Esophagus muscularis mucosa (tissue), 4 donors: ENCODE results near the gene PRXL2B. TPM values are rescaled to one million over a fixed set of nuclear protein-coding genes. Genes with fewer than 3 reads are reported as not detected.
A peak's percentile ranks its signal among the peaks of the same experiment; 100 is the strongest.

Source experiments
- DNase-seq: peaks from one replicate; pipeline ENCODE4 v3.0.0-alpha.2; 2017; ENCODE audit errors: extremely low spot score
- H3K27ac ChIP-seq, 4 donors: fragments of 200-600 bp; sonication (generic); replicated peaks in 1 of 4; 1 replicate in 3 of 4; 2 replicates in 1 of 4; pipeline ENCODE4 v1.5.1; 2016 to 2019; ENCODE audit warnings: mild to moderate bottlenecking in 1 of 4
- H3K27me3 ChIP-seq, 4 donors: fragments of 200-600 bp; sonication (generic); one replicate each; pipeline versions ENCODE4 v1.5.1 to v1.6.0; 2016 to 2019
- H3K36me3 ChIP-seq, 4 donors: fragments of 200-600 bp; sonication (generic); one replicate each; pipeline ENCODE4 v1.5.1; 2016 to 2019
- H3K4me1 ChIP-seq, 4 donors: fragments of 200-600 bp; sonication (generic); one replicate each; pipeline ENCODE4 v1.5.1; 2016 to 2019
- H3K4me3 ChIP-seq, 4 donors: fragments of 200-600 bp; sonication (generic); 1 replicate in 2 of 4; 2 replicates in 2 of 4; pipeline ENCODE4 v1.5.1; 2016 to 2019; ENCODE audit warnings: mild to moderate bottlenecking in 4 of 4, moderate library complexity in 1 of 4
- H3K9me3 ChIP-seq, 4 donors: fragments of 200-600 bp; sonication (generic); 1 replicate in 3 of 4; 2 replicates in 1 of 4; pipeline ENCODE4 v1.5.1; 2016 to 2019
- EP300 ChIP-seq: sonication (generic); formaldehyde crosslinking; IDR thresholded peaks from one replicate; pipeline ENCODE4 v1.6.1; 2017; ENCODE audit warnings: antibody characterized with exemption
- POLR2A ChIP-seq: fragments of 450-650 bp; IDR thresholded peaks from one replicate; pipeline ENCODE4 v1.6.1; 2017; ENCODE audit warnings: antibody characterized with exemption, moderate library complexity, mild to moderate bottlenecking, low read depth
- POLR2AphosphoS5 ChIP-seq, 2 donors: sonication (generic); formaldehyde crosslinking; IDR thresholded peaks; one replicate each; pipeline ENCODE4 v1.6.1; 2017; ENCODE audit warnings: antibody characterized with exemption in 2 of 2
- WGBS: methylation state at CpG from one replicate; pipeline ENCODE4 v1.1.5; 2018; 5-methylcytosine and 5-hydroxymethylcytosine counted together
- intact Hi-C: fragments of 100-400 bp; cut with DNase I; formaldehyde crosslinking; loops from one replicate; pipeline ENCODE4 v1.15.1; 2023
- total RNA-seq, 4 donors: library from RNA; depleted of rRNA; stranded (reverse); fragments of >200 nt; gene quantifications; one replicate each; pipeline versions ENCODE4 v1.1.0 to v1.2.1, GENCODE V29; 2016
- TF ChIP-seq, protein P1 (sequence below), 3 experiments: fragments of 200-600 bp in 2 of 3; fragments of 450-650 bp in 1 of 3; sonication (generic) in 2 of 3; IDR thresholded peaks; one replicate each; pipeline ENCODE4 v1.5.1; 2017 to 2019; ENCODE audit warnings: antibody characterized with exemption in 3 of 3, mild to moderate bottlenecking in 2 of 3, moderate library complexity in 1 of 3

The PRXL2B gene
- total RNA-seq, 4 donors from 2014 or later, result 7.9 to 18.8 (median 14.8) TPM

DNA sequence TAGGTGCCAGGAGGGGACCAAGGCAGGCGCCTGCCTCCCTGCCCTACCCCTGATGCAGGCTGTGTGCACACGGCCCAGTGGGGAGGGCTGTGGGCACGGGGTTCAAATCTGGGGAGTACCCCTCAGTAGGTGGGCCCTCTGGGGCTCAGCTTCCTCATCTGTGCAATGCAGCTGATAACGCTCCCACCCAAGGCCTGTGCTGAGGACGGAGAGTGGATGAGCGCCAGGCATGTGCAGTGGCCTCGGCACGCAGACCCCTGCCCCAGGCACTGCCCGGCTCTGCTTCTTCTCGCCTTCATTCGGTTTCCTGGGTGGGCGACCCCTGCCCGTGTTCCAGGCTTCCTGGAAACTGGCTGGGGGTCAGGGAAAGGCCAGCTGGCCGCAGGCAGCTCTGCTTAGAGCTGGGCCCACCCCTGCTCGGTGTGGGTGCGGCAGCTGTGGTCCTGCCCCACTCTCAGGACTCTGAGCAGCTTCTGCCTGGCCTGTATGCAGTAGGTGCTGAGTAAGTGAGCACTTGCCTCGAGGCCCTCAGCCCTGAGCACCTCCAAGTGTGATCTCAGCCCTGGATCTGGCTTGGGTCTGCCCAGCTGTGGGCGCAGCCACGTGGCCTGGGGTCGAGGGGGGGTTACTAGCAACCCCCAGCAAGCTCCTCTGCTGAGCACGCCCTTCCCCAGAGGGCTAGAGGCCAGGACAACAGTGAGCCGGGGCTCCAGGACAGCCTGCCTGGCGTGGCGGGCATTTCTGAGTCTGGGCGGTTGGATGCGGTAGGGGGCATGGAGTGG is 42.3 kb upstream of the PRXL2B start:
- Histone ChIP-seq H3K4me3 (no peak overlapping the region), H3K4me1 (peaks cover 55 to 73% (median 70%) of the 10 kb centered on the region in 4 donors), H3K9me3 (no peaks in the 10 kb centered on the region), H3K36me3 (no peaks in the 10 kb centered on the region), H3K27me3 (peaks cover 5 to 84% (median 25%) of the 10 kb centered on the region in 4 donors), H3K27ac (peak overlapping the region in 2 of 4 donors; percentile 84 to 90)
- 67% methylated on average over 6 of the region's 26 CpGs for WGBS
- DNase-seq, result no peak
- intact Hi-C loops, result no loop called here
- TF ChIP-seq, protein P1, sequence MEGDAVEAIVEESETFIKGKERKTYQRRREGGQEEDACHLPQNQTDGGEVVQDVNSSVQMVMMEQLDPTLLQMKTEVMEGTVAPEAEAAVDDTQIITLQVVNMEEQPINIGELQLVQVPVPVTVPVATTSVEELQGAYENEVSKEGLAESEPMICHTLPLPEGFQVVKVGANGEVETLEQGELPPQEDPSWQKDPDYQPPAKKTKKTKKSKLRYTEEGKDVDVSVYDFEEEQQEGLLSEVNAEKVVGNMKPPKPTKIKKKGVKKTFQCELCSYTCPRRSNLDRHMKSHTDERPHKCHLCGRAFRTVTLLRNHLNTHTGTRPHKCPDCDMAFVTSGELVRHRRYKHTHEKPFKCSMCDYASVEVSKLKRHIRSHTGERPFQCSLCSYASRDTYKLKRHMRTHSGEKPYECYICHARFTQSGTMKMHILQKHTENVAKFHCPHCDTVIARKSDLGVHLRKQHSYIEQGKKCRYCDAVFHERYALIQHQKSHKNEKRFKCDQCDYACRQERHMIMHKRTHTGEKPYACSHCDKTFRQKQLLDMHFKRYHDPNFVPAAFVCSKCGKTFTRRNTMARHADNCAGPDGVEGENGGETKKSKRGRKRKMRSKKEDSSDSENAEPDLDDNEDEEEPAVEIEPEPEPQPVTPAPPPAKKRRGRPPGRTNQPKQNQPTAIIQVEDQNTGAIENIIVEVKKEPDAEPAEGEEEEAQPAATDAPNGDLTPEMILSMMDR (IDR thresholded peaks at IDR 0.05), result no peak
- TF ChIP-seq POLR2AphosphoS5 (IDR thresholded peaks at IDR 0.05), result no peak
- TF ChIP-seq POLR2A, result no peak
- TF ChIP-seq EP300, result no peak

DNA sequence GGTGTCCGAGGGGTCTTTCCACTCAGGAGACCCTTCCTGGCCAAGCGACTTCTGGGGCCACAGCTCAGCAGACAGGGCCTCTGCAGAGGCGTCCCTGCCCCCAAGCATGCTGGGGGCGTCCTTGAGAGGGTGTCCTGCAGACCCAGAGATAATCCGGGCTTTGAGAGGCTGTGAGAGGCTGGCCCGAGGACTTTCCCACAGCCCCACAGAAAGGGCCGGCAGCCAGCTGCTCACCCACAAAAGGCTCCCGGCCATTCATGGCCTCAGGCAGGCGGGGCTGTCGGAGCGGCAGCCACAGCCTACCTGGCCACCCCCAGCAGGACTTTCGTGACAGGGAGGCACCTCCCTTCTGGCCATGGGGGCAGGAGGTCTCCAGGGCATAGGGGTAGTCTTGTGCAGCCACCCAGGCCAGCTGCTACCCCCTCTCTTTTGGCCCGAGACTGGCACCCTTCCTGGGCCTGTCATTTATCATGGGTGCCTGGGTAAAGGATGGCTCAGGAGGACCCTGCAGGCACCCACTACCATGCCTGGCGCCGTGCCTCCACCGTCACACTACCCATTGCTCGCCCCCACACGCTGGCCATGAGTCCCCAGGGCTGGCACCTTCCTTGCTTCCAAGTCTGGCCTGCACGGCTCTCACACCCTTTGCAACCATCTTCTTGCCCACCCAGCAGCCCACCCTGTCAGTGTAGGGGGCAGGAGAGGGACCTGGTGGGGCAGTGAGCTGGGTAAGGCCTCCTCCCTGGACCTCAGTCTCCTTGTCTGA is 41.5 kb upstream of the PRXL2B start:
- TF ChIP-seq POLR2AphosphoS5 (IDR thresholded peaks at IDR 0.05) (no peak), POLR2A (no peak), EP300 (no peak)
- TF ChIP-seq, protein P1 (IDR thresholded peaks at IDR 0.05), result no peak
- intact Hi-C loops, result no loop called here
- WGBS, result 92% methylated on average over 4 of the region's 19 CpGs

DNA sequence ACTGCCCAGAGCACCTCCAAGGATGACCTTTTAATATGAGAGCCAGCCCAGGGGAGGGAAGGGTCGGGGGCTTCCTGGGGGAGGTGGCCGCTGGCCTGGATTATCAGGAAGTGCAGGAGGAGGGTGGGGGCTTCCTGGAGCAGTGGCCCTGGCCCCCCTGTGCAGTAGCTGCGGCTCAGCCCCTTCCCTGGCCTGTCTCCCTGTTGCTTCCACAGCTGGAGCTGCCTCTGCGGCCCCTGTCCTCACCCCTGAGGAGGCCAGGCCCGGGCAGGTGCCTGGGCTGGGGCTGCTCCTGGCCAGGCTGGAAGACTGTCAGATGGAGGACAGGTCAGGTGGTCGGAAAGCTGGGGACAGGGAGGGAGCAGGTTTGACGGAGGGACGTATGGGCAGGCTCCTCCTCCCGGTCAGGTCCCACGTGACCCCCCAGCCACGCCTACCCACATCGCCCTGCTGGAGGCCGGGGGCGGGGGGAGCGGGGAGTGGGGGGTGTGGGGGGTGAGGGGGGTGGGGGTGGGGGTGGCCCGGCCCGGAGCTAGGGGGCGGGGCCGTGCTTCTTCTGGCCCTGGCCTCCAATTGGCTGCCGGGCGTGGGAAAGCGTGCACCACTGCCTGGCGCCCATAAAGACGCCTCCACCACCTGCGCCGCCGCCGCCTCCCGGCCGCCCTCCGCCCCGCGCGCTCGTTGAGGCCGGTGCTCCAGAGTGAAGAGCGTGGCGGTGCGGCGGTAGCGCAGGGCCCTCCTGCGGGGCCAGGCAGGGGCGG is 40.6 kb upstream of the PRXL2B start:
- peak overlapping the region; percentile 55 to 75 (median 60) for H3K4me3 ChIP-seq
- no peaks in the 10 kb centered on the region for H3K36me3 ChIP-seq
- peak; percentile 41 to 56 for TF ChIP-seq POLR2AphosphoS5 (IDR thresholded peaks at IDR 0.05)
- TF ChIP-seq EP300, result no peak
- H3K9me3 ChIP-seq, result no peaks in the 10 kb centered on the region
- H3K4me1 ChIP-seq, result peaks cover 57 to 78% (median 69%) of the 10 kb centered on the region in 4 donors
- peaks cover 5 to 68% (median 18%) of the 10 kb centered on the region in 4 donors for H3K27me3 ChIP-seq
- 3% methylated on average over 7 of the region's 43 CpGs for WGBS
- DNase-seq, result peak; percentile 96
- peak overlapping the region; percentile 84 to 90 (median 89) for H3K27ac ChIP-seq
- intact Hi-C loops, result no loop called here

More for the DNA sequence above, 41.5 kb upstream of the PRXL2B start:
- no peak overlapping the region for H3K4me3 ChIP-seq
- H3K36me3 ChIP-seq, result no peaks in the 10 kb centered on the region
- H3K27ac ChIP-seq, result peak overlapping the region; percentile 73 to 90 (median 86)
- DNase-seq, result no peak
- H3K9me3 ChIP-seq, result no peaks in the 10 kb centered on the region
- H3K4me1 ChIP-seq, result peaks cover 61 to 79% (median 74%) of the 10 kb centered on the region in 4 donors
- peaks cover 5 to 77% (median 23%) of the 10 kb centered on the region in 4 donors for H3K27me3 ChIP-seq

DNA sequence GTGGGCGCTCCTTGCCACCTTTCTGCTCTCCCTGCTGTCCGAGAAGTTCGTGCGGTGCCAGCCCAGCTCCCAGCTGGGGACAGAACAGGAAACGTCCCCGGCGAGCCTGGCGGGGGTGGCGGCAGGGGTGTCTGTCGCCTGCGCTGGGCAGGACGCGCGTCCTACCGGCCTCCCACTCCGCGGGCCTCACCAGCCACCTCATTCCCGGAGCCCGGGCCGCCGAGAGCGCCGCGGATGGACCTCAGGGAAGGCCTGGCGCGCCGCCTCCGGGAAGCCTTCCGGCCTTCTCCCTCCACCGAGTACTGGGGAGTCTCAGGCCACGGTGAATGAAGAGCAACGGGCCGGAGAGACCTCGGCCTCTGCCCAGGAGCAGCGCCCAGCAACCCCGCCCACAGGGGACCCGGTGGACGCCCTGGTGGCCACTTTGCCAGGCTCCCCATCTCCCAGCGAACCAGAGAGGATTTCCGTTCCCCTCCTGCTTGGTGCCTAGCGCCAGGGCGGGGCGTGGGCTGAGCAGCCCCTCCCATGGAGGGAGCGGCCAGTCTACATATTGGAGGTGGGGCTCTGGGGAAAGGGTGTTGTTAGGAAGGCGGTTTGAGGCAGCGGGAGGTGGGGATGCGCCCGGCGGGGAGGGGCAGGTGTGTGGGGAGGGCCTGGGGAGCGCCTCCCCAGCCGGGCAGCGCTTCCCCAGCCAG is 39.9 kb upstream of the PRXL2B start:
- H3K4me3 ChIP-seq, result peak overlapping the region; percentile 55 to 75 (median 60)
- H3K27ac ChIP-seq, result peak overlapping the region; percentile 84 to 90 (median 89)
- WGBS, result 3% methylated on average over 13 of the region's 52 CpGs
- peaks cover 53 to 73% (median 64%) of the 10 kb centered on the region in 4 donors for H3K4me1 ChIP-seq
- TF ChIP-seq POLR2AphosphoS5 (IDR thresholded peaks at IDR 0.05), result peak; percentile 67 to 84
- TF ChIP-seq, protein P1 (IDR thresholded peaks at IDR 0.05), result no peak
- peaks cover 5 to 63% (median 16%) of the 10 kb centered on the region in 4 donors for H3K27me3 ChIP-seq
- intact Hi-C loops, result no loop called here
- peak; percentile 96 for DNase-seq
- no peaks in the 10 kb centered on the region for H3K9me3 ChIP-seq
- H3K36me3 ChIP-seq, result no peaks in the 10 kb centered on the region
